IMR-90 (cell line): ENCODE data around the gene CAMTA2. TPM values are rescaled to one million over a fixed set of nuclear protein-coding genes. Genes with fewer than 3 reads are reported as not detected.
A peak's percentile ranks its signal among the peaks of the same experiment; 100 is the strongest.

Experiments used
- ATAC-seq: fragments of 200-7000 bp; cut with Tn5 transposase; 2 replicates; pipeline ENCODE4 v1.9.1; 2020; ENCODE audit warnings: low read depth, mild to moderate bottlenecking, moderate library complexity
- BruUV-seq: library from RNA; stranded (reverse); fragments of 400-500 nt; replicated peaks from 2 replicates; lab custom pipeline; 2021; lab: Mats Ljungman, UMichigan
- CTCF ChIA-PET: fragments of 300-600 bp; formaldehyde crosslinking; extraction: SDS; loops from one replicate; lab custom pipeline; 2021; ENCODE audit warnings: antibody characterized with exemption; lab: Yijun Ruan, JAX
- POLR2A ChIA-PET: fragments of 300-600 bp; sonication (Branson Sonifier 250); formaldehyde crosslinking; loops from one replicate; lab custom pipeline; 2022; ENCODE audit warnings: antibody characterized with exemption; ENCODE audit not compliant: unreplicated experiment; lab: Charles Lee
- DNase-seq: peaks from one replicate; pipeline ENCODE4 v3.0.0; 2013
- H2AFZ ChIP-seq: replicated peaks from 2 replicates; pipeline ENCODE3; 2013; ENCODE audit warnings: low read length, mild to moderate bottlenecking; ENCODE audit not compliant: poor library complexity
- H2AK5ac ChIP-seq: 2 replicates; pipeline ENCODE4 v1.6.1; 2013; ENCODE audit warnings: low read depth, low read length, inconsistent platforms
- H2AK9ac ChIP-seq: replicated peaks from 2 replicates; pipeline ENCODE3; 2013; ENCODE audit warnings: mild to moderate bottlenecking, low read depth, low read length, moderate library complexity; ENCODE audit not compliant: poor library complexity
- H2BK120ac ChIP-seq: 2 replicates; pipeline ENCODE4 v1.6.1; 2013; ENCODE audit warnings: low read depth, low read length, inconsistent platforms
- H2BK15ac ChIP-seq: 3 replicates; pipeline ENCODE4 v1.6.1; 2013; ENCODE audit warnings: low read depth, low read length, inconsistent platforms
- H2BK20ac ChIP-seq: 2 replicates; pipeline ENCODE4 v1.6.1; 2013; ENCODE audit warnings: low read depth, mild to moderate bottlenecking, inconsistent platforms, low read length, moderate library complexity
- H2BK5ac ChIP-seq: 2 replicates; pipeline ENCODE4 v1.6.1; 2013; ENCODE audit warnings: mild to moderate bottlenecking, low read depth, low read length, inconsistent platforms; ENCODE audit not compliant: poor library complexity, severe bottlenecking
- H3K14ac ChIP-seq: replicated peaks from 2 replicates; pipeline ENCODE4 v1.6.1; 2013; ENCODE audit warnings: low read depth, low read length, inconsistent platforms
- H3K18ac ChIP-seq: 2 replicates; pipeline ENCODE4 v1.6.1; 2013; ENCODE audit warnings: low read depth, low read length, control low read depth
- H3K23ac ChIP-seq: 2 replicates; pipeline ENCODE4 v1.6.1; 2013; ENCODE audit warnings: low read depth, low read length, inconsistent platforms
- H3K27ac ChIP-seq: 2 replicates; pipeline ENCODE4 v1.5.1; 2013; ENCODE audit warnings: mild to moderate bottlenecking, control low read depth, low read length; ENCODE audit not compliant: insufficient read depth
- H3K27me3 ChIP-seq: 2 replicates; pipeline ENCODE4 v1.6.1; 2013; ENCODE audit warnings: low read length; ENCODE audit not compliant: control insufficient read depth, insufficient read depth
- H3K36me3 ChIP-seq: 2 replicates; pipeline ENCODE4 v1.6.1; 2013; ENCODE audit warnings: low read length, mixed read lengths; ENCODE audit not compliant: control insufficient read depth, insufficient read depth
- H3K4ac ChIP-seq: 2 replicates; pipeline ENCODE4 v1.6.1; 2013; ENCODE audit warnings: low read depth, low read length, inconsistent platforms
- H3K4me1 ChIP-seq: 2 replicates; pipeline ENCODE4 v1.6.1; 2013; ENCODE audit warnings: low read length, mixed read lengths; ENCODE audit not compliant: control insufficient read depth, insufficient read depth
- H3K4me2 ChIP-seq: 2 replicates; pipeline ENCODE4 v1.6.1; 2013; ENCODE audit warnings: low read depth, mild to moderate bottlenecking, control low read depth, low read length, moderate library complexity
- H3K4me3 ChIP-seq: 2 replicates; pipeline ENCODE4 v1.5.1; 2013; ENCODE audit warnings: low read depth, mild to moderate bottlenecking, control low read depth, low read length, moderate library complexity; ENCODE audit not compliant: insufficient read depth
- H3K56ac ChIP-seq: 2 replicates; pipeline ENCODE4 v1.6.1; 2013; ENCODE audit warnings: low read length, inconsistent platforms; ENCODE audit not compliant: insufficient read depth; ENCODE audit errors: extremely low read depth
- H3K79me1 ChIP-seq, 2 experiments: 2 replicates each; pipeline ENCODE4 v1.6.1; 2013; ENCODE audit warnings: low read length in 2 of 2, inconsistent platforms in 1 of 2, low read depth in 1 of 2
- H3K9ac ChIP-seq: 2 replicates; pipeline ENCODE4 v1.6.1; 2013; ENCODE audit warnings: low read depth, low read length, control low read depth
- H3K9me1 ChIP-seq: 2 replicates; pipeline ENCODE4 v1.6.1; 2013; ENCODE audit warnings: low read length, inconsistent platforms; ENCODE audit not compliant: insufficient read depth
- H3K9me3 ChIP-seq: 2 replicates; pipeline ENCODE4 v1.6.1; 2013; ENCODE audit warnings: low read length; ENCODE audit not compliant: control insufficient read depth, insufficient read depth
- H4K20me1 ChIP-seq: 2 replicates; pipeline ENCODE4 v1.6.1; 2013; ENCODE audit warnings: low read length, inconsistent platforms; ENCODE audit not compliant: insufficient read depth
- H4K5ac ChIP-seq: 2 replicates; pipeline ENCODE4 v1.6.1; 2013; ENCODE audit warnings: mild to moderate bottlenecking, low read depth, low read length, control low read depth
- H4K8ac ChIP-seq, 2 experiments: 2 replicates each; pipeline ENCODE4 v1.6.1; 2013; ENCODE audit warnings: low read depth in 2 of 2, low read length in 2 of 2, control low read depth in 1 of 2, inconsistent platforms in 1 of 2
- H4K91ac ChIP-seq: 2 replicates; pipeline ENCODE4 v1.6.1; 2013; ENCODE audit warnings: low read depth, low read length, inconsistent platforms; ENCODE audit not compliant: insufficient read depth
- BHLHE40 ChIP-seq: fragments of 150-350 bp; IDR thresholded peaks from 2 replicates; pipeline ENCODE4 v1.6.1; 2016; ENCODE audit warnings: mild to moderate bottlenecking, low read depth, low read length
- CEBPB ChIP-seq: IDR thresholded peaks from 2 replicates; pipeline ENCODE4 v1.6.1; 2012; ENCODE audit warnings: low read depth, low read length, improper control_type of control experiment
- FOS ChIP-seq: fragments of 150-350 bp; IDR thresholded peaks from 2 replicates; pipeline ENCODE4 v1.6.1; 2016; ENCODE audit warnings: low read depth, low read length
- MAFK ChIP-seq: IDR thresholded peaks from 2 replicates; pipeline ENCODE4 v1.6.1; 2012; ENCODE audit warnings: low read depth, low read length, improper control_type of control experiment
- MXI1 ChIP-seq: IDR thresholded peaks from 2 replicates; pipeline ENCODE4 v1.6.1; 2012; ENCODE audit warnings: low read depth, mild to moderate bottlenecking, low read length, moderate library complexity, borderline replicate concordance
- NFE2L2 ChIP-seq: fragments of 150-350 bp; IDR thresholded peaks from 2 replicates; pipeline ENCODE4 v1.6.1; 2016; ENCODE audit warnings: low read depth, mild to moderate bottlenecking, low read length
- POLR2A ChIP-seq: IDR thresholded peaks from 2 replicates; pipeline ENCODE4 v1.6.1; 2012; ENCODE audit warnings: mild to moderate bottlenecking, low read depth, low read length
- RAD21 ChIP-seq: IDR thresholded peaks from 2 replicates; pipeline ENCODE4 v1.6.1; 2012; ENCODE audit warnings: low read length, improper control_type of control experiment
- RCOR1 ChIP-seq: IDR thresholded peaks from 2 replicates; pipeline ENCODE4 v1.6.1; 2012; ENCODE audit warnings: mild to moderate bottlenecking, low read length, improper control_type of control experiment; ENCODE audit not compliant: insufficient replicate concordance
- SMC3 ChIP-seq: fragments of 150-350 bp; IDR thresholded peaks from 2 replicates; pipeline ENCODE4 v1.6.1; 2016; ENCODE audit warnings: low read depth, mild to moderate bottlenecking, antibody characterized with exemption, low read length, moderate library complexity
- WGBS, 2 experiments: methylation state at CpG; one replicate each; pipeline versions ENCODE4 v1.1.5 to v1.1.7; 2013; ENCODE audit warnings: missing lambda C conversion rate in 2 of 2; ENCODE audit not compliant: insufficient read length in 1 of 2; ENCODE audit errors: extremely low coverage in 2 of 2; 5-methylcytosine and 5-hydroxymethylcytosine counted together
- dilution Hi-C: fragments of 300-500 bp; cut with HindIII; formaldehyde crosslinking; loops from one replicate; pipeline ENCODE4 v1.14.3; 2018; ENCODE audit warnings: low sequenced_read_pairs; ENCODE audit not compliant: unreplicated experiment
- in situ Hi-C: fragments of 300-500 bp; cut with MboI; formaldehyde crosslinking; loops from 3 replicates; pipeline ENCODE4 v1.14.3; 2019; ENCODE audit warnings: low sequenced_read_pairs, inconsistent platforms, mixed read lengths
- intact Hi-C: fragments of 100-400 bp; cut with micrococcal nuclease; formaldehyde crosslinking; loops from 2 replicates; pipeline ENCODE4 v1.10.0; 2022
- polyA plus RNA-seq, 3 experiments: library from polyadenylated mRNA; depleted of rRNA; stranded (reverse); fragments of >200 nt; gene quantifications; 2 replicates each; pipeline ENCODE4 v1.2.3, GENCODE V29; 2012; ENCODE audit warnings: low replicate concordance in 1 of 3
- total RNA-seq: library from RNA; depleted of rRNA; stranded (reverse); fragments of >200 nt; gene quantifications from 2 replicates; pipeline ENCODE4 v1.2.3, GENCODE V29; 2012
- TF ChIP-seq, protein P1 (sequence below): fragments of 150-350 bp; IDR thresholded peaks from 2 replicates; pipeline ENCODE4 v1.6.1; 2017; ENCODE audit warnings: mild to moderate bottlenecking, antibody characterized with exemption, low read length, low read depth
- TF ChIP-seq, protein P2 (sequence below): conservative IDR thresholded peaks from 2 replicates; pipeline ENCODE4 v1.5.1; 2012; ENCODE audit warnings: mild to moderate bottlenecking, low read depth, low read length, improper control_type of control experiment
- TF ChIP-seq, protein P3 (sequence below): fragments of 150-350 bp; IDR thresholded peaks from 2 replicates; pipeline ENCODE4 v1.6.1; 2016; ENCODE audit warnings: low read depth, mild to moderate bottlenecking, low read length, moderate library complexity, borderline replicate concordance

Gene CAMTA2
- total and polyA plus RNA-seq, 2 of the 4 experiments (the other 2 are of a cell fraction) = 1.4 to 54.7 TPM

DNA sequence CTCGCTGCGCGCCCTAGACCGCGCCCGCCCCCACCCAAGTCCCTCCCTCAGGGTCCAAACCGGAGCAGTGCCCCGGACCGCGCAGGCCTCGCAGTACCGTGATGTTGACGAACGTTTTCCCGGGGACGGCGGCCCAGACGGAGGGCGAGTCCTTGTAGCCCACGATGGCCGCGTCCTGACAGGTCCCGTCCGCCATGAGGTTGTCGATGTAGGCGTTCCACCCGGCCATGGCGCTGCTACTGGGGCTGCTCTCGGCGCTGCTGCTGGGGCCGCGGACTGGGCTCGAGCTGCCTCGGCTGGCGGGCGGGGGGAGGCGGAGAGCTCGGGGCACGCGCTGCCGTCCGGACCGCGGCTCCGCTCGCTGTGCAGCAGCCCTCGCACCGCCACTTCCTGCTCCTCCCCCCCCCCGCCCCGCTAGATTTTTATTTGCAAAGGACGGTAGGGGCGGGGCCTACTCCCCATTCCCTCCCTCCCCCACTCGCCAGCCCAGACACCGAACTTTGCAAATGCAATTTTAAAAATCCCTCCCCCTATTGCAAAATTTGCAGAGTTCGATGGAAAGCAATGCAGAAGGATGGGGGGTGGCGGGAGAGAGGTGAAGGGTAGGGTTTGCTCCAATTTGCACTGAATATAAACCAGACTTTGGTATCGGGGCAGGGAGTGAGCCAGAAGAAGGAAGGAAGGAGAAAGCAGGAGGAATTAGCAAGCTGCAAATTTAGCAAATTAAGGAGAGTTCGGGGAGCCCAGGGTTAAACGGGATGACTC, 39.1 kb downstream of the CAMTA2 start, which contains the start of gene PFN1:
Gene PFN1, minus strand, starts transcription at position 365 of the 765 bp plus-strand sequence. Its CDS starts 136 bp downstream, at position 229.
- Histone ChIP-seq H2BK15ac (peak within 1 kb of the TSS; percentile 91; the same call in 1 of the 3 replicates), H3K9me3 (no peaks in the 10 kb centered on the region), H3K9me1 (peaks cover 22% of the 10 kb centered on the region; the same call in 1 of the 2 replicates), H4K91ac (peak within 1 kb of the TSS; percentile 95), H3K27ac (peak within 1 kb of the TSS; percentile 96), H3K9ac (peak within 1 kb of the TSS; percentile 97), H3K4me2 (peak within 1 kb of the TSS; percentile 88), H3K56ac (peak within 1 kb of the TSS; percentile 98), H3K4ac (peak within 1 kb of the TSS; percentile 99), H3K27me3 (no peaks in the 10 kb centered on the region), H2AK5ac (peak within 1 kb of the TSS; percentile 99), H4K20me1 (peaks cover 52% of the 10 kb centered on the region), H2AK9ac (peak within 1 kb of the TSS; percentile 100), H3K79me1 (peaks cover 17 to 39% of the 10 kb centered on the region in 2 experiments; a peak in 3 of 4 replicates), H3K14ac (peak within 1 kb of the TSS; percentile 100), H3K4me3 (peak within 1 kb of the TSS; percentile 98), H3K23ac (peak within 1 kb of the TSS; percentile 94), H2BK5ac (peak within 1 kb of the TSS; percentile 98), H2BK120ac (peak within 1 kb of the TSS; percentile 95), H2BK20ac (peak within 1 kb of the TSS; percentile 94), H3K18ac (peak within 1 kb of the TSS; percentile 88), H4K8ac (peak within 1 kb of the TSS; percentile 95 to 99), H4K5ac (peak within 1 kb of the TSS; percentile 81), H2AFZ (peak within 1 kb of the TSS; percentile 85), H3K4me1 (peaks cover 32% of the 10 kb centered on the region), H3K36me3 (peaks cover 30% of the 10 kb centered on the region)
- DNase-seq (peak; percentile 91), ATAC-seq (peak; percentile 63)
- ChIA-PET POLR2A (interaction anchor here (0.6 to 3.5 kb wide), 5 partner anchors 8 to 82 kb away, joined by 3 to 19 read pairs (median 7); partner anchors contain the start of genes KIF1C and SPAG7), CTCF (no interaction called here)
- intact Hi-C loops = loop anchor here (1.0 kb wide), 2 partner anchors 19 to 39 kb away; partner anchors contain the start of genes CAMTA2 and SPAG7
- no TSS peak for BruUV-seq
- in situ Hi-C loops = no loop called here
- 0% methylated on average over 13 of the region's 59 CpGs; no CpG with 5 or more reads in 1 of the 2 experiments for WGBS, 2 experiments
- dilution Hi-C loops = no loop called here
- TF ChIP-seq BHLHE40 (no peak), NFE2L2 (no peak), CEBPB (peak; percentile 93), MXI1 (peak; percentile 67; the same call in 1 of the 2 replicates), RCOR1 (no peak), POLR2A (peak; percentile 92), RAD21 (no peak), FOS (no peak), MAFK (no peak; the same call in 1 of the 2 replicates), SMC3 (no peak)
- TF ChIP-seq, protein P1, sequence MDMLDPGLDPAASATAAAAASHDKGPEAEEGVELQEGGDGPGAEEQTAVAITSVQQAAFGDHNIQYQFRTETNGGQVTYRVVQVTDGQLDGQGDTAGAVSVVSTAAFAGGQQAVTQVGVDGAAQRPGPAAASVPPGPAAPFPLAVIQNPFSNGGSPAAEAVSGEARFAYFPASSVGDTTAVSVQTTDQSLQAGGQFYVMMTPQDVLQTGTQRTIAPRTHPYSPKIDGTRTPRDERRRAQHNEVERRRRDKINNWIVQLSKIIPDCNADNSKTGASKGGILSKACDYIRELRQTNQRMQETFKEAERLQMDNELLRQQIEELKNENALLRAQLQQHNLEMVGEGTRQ = no peak
- TF ChIP-seq, protein P2, sequence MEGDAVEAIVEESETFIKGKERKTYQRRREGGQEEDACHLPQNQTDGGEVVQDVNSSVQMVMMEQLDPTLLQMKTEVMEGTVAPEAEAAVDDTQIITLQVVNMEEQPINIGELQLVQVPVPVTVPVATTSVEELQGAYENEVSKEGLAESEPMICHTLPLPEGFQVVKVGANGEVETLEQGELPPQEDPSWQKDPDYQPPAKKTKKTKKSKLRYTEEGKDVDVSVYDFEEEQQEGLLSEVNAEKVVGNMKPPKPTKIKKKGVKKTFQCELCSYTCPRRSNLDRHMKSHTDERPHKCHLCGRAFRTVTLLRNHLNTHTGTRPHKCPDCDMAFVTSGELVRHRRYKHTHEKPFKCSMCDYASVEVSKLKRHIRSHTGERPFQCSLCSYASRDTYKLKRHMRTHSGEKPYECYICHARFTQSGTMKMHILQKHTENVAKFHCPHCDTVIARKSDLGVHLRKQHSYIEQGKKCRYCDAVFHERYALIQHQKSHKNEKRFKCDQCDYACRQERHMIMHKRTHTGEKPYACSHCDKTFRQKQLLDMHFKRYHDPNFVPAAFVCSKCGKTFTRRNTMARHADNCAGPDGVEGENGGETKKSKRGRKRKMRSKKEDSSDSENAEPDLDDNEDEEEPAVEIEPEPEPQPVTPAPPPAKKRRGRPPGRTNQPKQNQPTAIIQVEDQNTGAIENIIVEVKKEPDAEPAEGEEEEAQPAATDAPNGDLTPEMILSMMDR = no peak
- TF ChIP-seq, protein P3, sequence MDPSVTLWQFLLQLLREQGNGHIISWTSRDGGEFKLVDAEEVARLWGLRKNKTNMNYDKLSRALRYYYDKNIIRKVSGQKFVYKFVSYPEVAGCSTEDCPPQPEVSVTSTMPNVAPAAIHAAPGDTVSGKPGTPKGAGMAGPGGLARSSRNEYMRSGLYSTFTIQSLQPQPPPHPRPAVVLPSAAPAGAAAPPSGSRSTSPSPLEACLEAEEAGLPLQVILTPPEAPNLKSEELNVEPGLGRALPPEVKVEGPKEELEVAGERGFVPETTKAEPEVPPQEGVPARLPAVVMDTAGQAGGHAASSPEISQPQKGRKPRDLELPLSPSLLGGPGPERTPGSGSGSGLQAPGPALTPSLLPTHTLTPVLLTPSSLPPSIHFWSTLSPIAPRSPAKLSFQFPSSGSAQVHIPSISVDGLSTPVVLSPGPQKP = no peak
